Measurements from ENCODE around the gene KIF26B. TPM values are rescaled to one million over a fixed set of nuclear protein-coding genes. Genes with fewer than 3 reads are reported as not detected.

The KIF26B gene
- total RNA-seq, 1 experiment from 2014 or later = 1.2 TPM

DNA sequence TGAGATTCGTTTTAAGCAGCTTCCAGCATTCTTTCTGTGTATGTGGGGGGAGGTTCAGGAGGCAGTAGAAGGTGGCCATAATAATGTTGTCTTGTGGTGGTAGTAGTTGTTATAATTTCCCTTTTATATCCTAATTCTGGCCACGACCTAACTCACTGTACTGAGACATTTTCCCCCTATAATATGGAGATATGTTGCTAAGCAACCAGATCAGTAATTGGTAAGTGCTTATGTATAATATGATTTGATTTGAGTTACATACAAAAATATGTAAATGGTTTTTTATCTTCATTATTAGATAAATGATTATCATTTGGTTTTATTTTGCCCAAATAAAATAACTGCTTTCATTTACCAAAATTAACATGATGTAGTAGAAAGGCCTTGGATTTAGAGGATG, 376.2 kb downstream of the KIF26B start:
- ATAC-seq (no peak), DNase-seq (ENCODE audit: low spot score) (no peak)
- no peaks in the 10 kb centered on the region for H3K27me3 Mint-ChIP-seq (ENCODE audit: low read depth)
- H3K9me3 Mint-ChIP-seq = no peaks in the 10 kb centered on the region
- CTCF ChIA-PET = no interaction called here
- no peak overlapping the region for H3K4me3 Mint-ChIP-seq
- no peak overlapping the region for H3K27ac Mint-ChIP-seq
- H3K4me1 Mint-ChIP-seq = no peaks in the 10 kb centered on the region
- TF ChIP-seq ZNF396 (CRISPR knock-in tag; IDR thresholded peaks at IDR 0.05; ENCODE audit: borderline replicate concordance) (no peak), IRF1 (CRISPR knock-in tag; IDR thresholded peaks at IDR 0.05) (no peak), MYBL2 (CRISPR knock-in tag; IDR thresholded peaks at IDR 0.05) (no peak), MAX (CRISPR knock-in tag; IDR thresholded peaks at IDR 0.05) (no peak), CREB1 (CRISPR knock-in tag; IDR thresholded peaks at IDR 0.05) (no peak)
- TF ChIP-seq, protein P1, sequence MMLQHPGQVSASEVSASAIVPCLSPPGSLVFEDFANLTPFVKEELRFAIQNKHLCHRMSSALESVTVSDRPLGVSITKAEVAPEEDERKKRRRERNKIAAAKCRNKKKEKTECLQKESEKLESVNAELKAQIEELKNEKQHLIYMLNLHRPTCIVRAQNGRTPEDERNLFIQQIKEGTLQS (CRISPR knock-in tag; conservative IDR thresholded peaks at IDR 0.05) = no peak
- POLR2A ChIA-PET = no interaction called here
- no peaks in the 10 kb centered on the region for H3K36me3 Mint-ChIP-seq

DNA sequence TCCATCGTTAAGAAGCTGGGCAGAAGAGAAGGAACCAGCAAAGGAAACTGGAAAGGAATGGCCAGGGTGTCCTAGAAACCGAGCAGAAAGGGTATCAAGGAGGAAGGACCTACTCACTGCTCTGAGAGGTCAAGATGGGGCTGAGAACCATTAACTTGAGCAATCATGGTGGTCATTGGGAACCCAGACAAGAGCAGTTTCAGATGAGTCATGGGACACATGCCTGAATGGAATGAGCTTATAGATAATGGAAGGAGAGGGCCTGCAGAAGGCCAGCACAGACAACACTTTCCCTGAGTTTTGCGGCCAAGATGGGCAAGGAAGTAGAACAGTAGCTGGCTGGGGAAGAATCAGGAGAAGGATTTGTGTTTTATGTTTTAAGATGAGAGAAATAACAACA, 383.2 kb downstream of the KIF26B start:
- ChIA-PET POLR2A (no interaction called here), CTCF (no interaction called here)
- no peaks in the 10 kb centered on the region for H3K27me3 Mint-ChIP-seq (ENCODE audit: low read depth)
- H3K4me3 Mint-ChIP-seq = no peak overlapping the region
- TF ChIP-seq, protein P2, sequence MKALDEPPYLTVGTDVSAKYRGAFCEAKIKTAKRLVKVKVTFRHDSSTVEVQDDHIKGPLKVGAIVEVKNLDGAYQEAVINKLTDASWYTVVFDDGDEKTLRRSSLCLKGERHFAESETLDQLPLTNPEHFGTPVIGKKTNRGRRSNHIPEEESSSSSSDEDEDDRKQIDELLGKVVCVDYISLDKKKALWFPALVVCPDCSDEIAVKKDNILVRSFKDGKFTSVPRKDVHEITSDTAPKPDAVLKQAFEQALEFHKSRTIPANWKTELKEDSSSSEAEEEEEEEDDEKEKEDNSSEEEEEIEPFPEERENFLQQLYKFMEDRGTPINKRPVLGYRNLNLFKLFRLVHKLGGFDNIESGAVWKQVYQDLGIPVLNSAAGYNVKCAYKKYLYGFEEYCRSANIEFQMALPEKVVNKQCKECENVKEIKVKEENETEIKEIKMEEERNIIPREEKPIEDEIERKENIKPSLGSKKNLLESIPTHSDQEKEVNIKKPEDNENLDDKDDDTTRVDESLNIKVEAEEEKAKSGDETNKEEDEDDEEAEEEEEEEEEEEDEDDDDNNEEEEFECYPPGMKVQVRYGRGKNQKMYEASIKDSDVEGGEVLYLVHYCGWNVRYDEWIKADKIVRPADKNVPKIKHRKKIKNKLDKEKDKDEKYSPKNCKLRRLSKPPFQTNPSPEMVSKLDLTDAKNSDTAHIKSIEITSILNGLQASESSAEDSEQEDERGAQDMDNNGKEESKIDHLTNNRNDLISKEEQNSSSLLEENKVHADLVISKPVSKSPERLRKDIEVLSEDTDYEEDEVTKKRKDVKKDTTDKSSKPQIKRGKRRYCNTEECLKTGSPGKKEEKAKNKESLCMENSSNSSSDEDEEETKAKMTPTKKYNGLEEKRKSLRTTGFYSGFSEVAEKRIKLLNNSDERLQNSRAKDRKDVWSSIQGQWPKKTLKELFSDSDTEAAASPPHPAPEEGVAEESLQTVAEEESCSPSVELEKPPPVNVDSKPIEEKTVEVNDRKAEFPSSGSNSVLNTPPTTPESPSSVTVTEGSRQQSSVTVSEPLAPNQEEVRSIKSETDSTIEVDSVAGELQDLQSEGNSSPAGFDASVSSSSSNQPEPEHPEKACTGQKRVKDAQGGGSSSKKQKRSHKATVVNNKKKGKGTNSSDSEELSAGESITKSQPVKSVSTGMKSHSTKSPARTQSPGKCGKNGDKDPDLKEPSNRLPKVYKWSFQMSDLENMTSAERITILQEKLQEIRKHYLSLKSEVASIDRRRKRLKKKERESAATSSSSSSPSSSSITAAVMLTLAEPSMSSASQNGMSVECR (CRISPR knock-in tag; IDR thresholded peaks at IDR 0.05; ENCODE audit: borderline replicate concordance) = no peak
- TF ChIP-seq CREM (CRISPR knock-in tag; IDR thresholded peaks at IDR 0.05) (no peak), HMGA2 (CRISPR knock-in tag; IDR thresholded peaks at IDR 0.05) (no peak), FOXJ3 (CRISPR knock-in tag; IDR thresholded peaks at IDR 0.05; ENCODE audit: borderline replicate concordance) (no peak), ZNF416 (CRISPR knock-in tag; IDR thresholded peaks at IDR 0.05) (no peak), ESRRA (CRISPR knock-in tag; IDR thresholded peaks at IDR 0.05; ENCODE audit: borderline replicate concordance) (no peak), ELF4 (CRISPR knock-in tag; IDR thresholded peaks at IDR 0.05; ENCODE audit: low read depth) (no peak), TEAD4 (CRISPR knock-in tag; IDR thresholded peaks at IDR 0.05) (no peak), RELA (CRISPR knock-in tag; IDR thresholded peaks at IDR 0.05; ENCODE audit: borderline replicate concordance) (no peak), RORB (CRISPR knock-in tag; IDR thresholded peaks at IDR 0.05) (no peak), ZNF219 (CRISPR knock-in tag; IDR thresholded peaks at IDR 0.05; ENCODE audit: borderline replicate concordance) (no peak), MAX (CRISPR knock-in tag; IDR thresholded peaks at IDR 0.05) (no peak), CREB1 (CRISPR knock-in tag; IDR thresholded peaks at IDR 0.05) (no peak)
- TF ChIP-seq, protein P3, sequence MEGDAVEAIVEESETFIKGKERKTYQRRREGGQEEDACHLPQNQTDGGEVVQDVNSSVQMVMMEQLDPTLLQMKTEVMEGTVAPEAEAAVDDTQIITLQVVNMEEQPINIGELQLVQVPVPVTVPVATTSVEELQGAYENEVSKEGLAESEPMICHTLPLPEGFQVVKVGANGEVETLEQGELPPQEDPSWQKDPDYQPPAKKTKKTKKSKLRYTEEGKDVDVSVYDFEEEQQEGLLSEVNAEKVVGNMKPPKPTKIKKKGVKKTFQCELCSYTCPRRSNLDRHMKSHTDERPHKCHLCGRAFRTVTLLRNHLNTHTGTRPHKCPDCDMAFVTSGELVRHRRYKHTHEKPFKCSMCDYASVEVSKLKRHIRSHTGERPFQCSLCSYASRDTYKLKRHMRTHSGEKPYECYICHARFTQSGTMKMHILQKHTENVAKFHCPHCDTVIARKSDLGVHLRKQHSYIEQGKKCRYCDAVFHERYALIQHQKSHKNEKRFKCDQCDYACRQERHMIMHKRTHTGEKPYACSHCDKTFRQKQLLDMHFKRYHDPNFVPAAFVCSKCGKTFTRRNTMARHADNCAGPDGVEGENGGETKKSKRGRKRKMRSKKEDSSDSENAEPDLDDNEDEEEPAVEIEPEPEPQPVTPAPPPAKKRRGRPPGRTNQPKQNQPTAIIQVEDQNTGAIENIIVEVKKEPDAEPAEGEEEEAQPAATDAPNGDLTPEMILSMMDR (IDR thresholded peaks at IDR 0.05) = no peak
- TF ChIP-seq, protein P4, sequence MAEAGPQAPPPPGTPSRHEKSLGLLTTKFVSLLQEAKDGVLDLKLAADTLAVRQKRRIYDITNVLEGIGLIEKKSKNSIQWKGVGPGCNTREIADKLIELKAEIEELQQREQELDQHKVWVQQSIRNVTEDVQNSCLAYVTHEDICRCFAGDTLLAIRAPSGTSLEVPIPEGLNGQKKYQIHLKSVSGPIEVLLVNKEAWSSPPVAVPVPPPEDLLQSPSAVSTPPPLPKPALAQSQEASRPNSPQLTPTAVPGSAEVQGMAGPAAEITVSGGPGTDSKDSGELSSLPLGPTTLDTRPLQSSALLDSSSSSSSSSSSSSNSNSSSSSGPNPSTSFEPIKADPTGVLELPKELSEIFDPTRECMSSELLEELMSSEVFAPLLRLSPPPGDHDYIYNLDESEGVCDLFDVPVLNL (CRISPR knock-in tag; IDR thresholded peaks at IDR 0.05; ENCODE audit: borderline replicate concordance, low read depth) = no peak
- TF ChIP-seq, protein P5, sequence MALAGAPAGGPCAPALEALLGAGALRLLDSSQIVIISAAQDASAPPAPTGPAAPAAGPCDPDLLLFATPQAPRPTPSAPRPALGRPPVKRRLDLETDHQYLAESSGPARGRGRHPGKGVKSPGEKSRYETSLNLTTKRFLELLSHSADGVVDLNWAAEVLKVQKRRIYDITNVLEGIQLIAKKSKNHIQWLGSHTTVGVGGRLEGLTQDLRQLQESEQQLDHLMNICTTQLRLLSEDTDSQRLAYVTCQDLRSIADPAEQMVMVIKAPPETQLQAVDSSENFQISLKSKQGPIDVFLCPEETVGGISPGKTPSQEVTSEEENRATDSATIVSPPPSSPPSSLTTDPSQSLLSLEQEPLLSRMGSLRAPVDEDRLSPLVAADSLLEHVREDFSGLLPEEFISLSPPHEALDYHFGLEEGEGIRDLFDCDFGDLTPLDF (CRISPR knock-in tag; IDR thresholded peaks at IDR 0.05) = no peak
- H3K9me3 Mint-ChIP-seq = no peaks in the 10 kb centered on the region
- DNase-seq (ENCODE audit: low spot score) = no peak
- H3K4me1 Mint-ChIP-seq = peaks cover 9% of the 10 kb centered on the region
- no peak for ATAC-seq
- H3K27ac Mint-ChIP-seq = no peak overlapping the region
- H3K36me3 Mint-ChIP-seq = no peaks in the 10 kb centered on the region
